COR-L47 (cell line): ENCODE measurements around the gene TPRA1.

Experiments
- DNase-seq: peaks from one replicate; lab custom pipeline; 2025; lab: John Stamatoyannopoulos, UW

TPRA1 gene

DNA sequence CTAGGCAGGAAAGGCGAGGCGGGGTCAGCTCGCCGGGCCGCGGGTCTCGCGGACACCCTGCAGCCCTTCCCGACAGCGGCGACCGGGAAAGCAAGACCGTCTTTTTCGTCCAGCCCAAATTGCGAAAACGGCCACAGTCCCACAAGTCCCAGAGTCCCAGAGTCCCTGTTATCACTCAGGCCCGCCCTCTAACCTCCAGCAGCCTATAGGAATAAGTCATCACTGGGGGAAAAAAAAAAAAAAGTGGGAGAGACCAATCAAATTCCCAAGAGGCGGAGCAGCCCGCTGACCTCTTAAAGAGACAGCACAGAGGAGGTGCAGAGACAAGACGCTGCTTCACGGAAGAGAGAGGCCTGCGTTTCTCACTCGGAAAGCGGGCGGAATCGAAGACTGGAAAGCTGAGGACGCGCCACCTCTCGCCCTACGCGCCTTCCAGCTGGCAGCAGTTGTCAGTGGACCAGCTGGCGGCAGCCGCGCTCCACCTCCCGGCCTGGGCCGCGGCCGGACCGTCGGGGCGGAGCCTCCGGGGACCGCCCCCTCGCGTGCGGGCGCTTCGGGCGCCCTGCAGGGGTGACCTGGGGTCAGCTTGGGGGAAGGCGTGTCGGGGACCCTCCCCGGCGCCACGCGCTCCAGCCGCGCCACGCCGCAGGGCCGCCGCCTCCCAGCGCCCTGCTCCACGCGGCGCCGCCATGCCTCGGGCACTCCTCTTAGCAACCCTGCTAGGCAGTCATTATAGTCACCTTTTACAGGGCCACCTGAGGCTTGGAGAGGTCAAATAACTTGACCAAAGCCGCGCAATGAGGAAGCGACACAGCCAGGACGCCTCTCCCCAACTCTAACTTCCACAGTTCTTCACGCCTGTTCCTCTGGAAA lies at the start of gene TPRA1:
Gene TPRA1, minus strand, starts transcription at position 141 of the 873 bp plus-strand sequence. CDS start 10,587 bp downstream, outside the sequence.
- DNase-seq, result peak; percentile 100

GRCh38 chr3:127640042-127640355 lies 49.5 kb upstream of the TPRA1 start:
- no peak for DNase-seq

DNA sequence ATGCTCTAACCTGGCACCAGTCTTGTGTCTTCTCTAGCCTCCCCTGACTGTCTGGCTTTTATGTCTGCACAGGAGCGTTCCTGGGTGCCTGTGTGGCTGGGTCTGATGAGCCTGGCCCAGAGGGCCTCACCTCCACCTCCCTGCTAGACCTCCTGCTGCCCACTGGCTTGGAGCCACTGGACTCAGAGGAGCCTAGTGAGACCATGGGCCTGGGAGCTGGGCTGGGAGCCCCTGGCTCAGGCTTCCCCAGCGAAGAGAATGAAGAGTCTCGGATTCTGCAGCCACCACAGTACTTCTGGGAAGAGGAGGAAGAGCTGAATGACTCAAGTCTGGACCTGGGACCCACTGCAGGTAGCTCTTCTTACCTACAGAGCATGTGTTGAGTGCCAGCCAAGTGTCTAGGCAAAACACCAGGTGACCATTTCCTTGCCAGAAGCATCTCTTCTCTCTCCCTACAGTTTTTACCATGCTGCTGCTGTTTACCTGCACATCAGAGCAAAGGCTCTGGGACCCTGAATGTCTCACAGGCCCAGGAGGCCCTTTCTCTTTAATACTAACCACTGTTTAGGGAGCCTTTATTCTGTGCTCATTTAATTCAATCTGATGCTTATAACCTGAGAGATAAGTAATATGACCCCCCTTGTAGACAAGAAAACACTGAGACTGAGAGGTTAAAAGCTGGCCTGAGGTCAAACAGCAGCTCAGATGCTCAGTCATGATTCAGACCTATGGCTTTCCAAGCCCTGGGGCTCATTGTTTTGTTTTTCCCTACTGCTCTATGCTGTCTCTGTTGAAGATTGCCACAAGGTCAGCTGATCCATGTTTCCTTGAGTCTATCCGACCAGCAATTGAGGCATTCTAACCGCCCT lies 48.9 kb upstream of the TPRA1 start:
- peak; percentile 26 for DNase-seq

DNA sequence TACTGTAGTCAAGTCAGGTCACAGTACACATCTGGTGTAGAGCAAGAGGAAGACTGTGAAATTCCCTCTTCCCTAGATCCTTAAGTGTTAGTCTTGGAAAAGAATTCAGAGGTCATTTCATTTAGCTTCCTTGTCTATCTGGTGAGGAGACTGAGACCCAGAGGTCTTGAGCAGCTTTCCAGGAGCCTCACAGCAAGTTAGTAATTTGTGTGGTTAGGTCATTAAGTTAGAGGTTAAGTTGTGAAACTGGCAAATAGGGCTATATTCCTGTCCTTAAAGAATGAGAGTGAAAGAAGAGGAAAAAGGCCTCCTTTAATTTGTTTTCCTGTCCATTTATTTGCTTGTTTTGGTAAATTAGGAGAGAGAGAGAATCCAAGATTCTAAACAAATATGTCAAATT lies 47.4 kb upstream of the TPRA1 start:
- no peak for DNase-seq

DNA sequence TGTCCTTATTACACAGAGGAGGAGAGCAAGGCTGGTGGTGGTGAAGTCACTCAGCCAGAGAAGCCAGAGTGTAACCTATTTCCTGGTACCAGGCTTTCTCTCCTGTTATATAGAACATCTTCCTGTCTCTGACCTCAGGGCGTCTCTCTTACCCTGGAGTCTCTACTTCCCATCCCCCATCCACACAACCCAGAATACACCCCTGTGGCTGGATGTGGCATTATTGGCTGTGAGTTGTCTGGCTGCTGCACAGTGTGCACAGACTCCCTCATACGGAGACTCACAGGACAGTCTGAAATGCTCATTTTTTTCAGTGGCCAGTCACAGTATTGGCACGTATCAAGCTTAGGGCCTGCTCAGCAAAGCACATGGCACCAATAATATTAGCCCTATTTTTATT lies 47.0 kb upstream of the TPRA1 start:
- no peak for DNase-seq

DNA sequence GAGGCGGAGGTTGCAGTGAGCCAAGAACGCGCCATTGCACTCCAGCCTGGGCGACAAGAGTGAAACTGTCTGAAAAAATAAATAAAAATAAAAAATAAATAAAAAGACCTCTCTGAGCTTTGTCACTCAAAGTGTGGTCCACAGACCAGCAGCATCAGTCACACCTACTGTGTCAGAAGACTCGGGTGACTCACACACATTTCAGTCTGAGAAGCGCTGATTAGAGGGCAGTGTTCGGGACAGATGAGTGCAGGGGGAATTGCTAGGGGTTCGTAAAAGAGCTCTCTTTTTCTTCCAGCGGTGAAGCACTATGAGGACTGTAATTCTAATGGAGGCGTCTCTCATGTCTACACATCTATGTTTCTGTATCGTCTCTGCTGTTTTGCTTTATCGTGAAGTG lies 44.1 kb upstream of the TPRA1 start:
- no peak for DNase-seq

DNA sequence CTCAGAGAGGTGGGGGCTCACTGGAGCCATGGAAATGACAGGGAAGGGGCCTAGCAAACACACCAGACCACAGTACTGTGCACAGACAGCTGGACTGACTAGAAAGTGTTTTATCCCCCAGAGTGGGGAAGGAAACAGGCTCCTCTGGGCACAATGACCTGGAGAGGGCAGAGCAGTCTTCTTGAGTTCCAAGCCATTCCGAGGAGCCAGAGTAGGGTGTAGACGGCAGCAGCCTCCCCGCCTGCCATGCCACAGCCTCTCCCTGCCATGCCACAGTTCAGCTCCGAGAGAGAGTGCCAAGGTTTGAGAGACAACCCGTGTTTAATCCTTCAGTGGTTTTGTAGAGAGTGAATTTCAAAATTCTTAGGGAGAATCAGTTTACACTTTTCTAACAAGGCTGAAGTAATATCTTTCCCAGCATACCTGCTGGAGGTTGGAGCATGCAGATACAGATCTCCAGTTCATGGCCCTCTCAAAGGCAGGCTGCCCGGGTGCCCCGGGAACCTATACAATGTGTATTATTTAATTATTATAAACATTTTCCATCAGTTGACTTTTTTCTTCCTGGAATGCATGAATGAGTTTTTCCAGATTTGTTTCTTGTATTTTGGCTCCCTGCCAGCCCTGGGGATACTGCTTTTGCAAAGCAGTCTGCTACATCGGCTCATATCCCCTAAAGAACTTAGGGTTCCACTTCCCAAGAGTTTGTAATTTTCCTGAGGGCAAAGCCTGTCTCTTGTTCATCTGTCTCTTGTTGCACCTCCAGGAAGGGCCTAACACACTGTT lies 41.7 kb upstream of the TPRA1 start:
- DNase-seq, result no peak

- DNase-seq, result peak; percentile 69
Measured at GRCh38 chr3:127630811-127631714, 40.5 kb upstream of the TPRA1 start.

GRCh38 chr3:127629467-127630403 lies 39.2 kb upstream of the TPRA1 start:
- DNase-seq, result peak; percentile 52

GRCh38 chr3:127628788-127629466 lies 38.4 kb upstream of the TPRA1 start, which contains the start of gene PODXL2:
PODXL2 (plus strand) TSS chr3:127629185; CDS start chr3:127629220, 35 bp downstream.
- peak; percentile 86 for DNase-seq

GRCh38 chr3:127628426-127628787 lies 37.9 kb upstream of the TPRA1 start:
- DNase-seq, result no peak

DNA sequence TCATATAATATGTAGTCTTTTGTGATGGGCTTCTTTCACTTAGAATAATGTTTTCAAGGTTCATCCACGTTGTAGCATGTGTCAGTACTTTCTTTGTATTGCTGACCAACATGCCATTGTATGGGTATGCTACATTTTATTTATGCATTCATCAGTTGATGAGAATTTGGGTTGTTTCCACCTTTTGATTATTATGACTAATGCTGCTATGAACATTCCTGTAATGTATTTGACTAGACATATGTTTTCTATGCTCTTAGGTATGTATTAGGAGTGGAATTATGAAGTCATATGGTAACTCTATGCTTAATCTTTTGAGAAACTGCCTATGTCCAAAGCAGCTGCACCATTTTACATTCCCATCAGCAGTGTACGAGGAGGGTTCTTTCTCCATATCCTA lies 35.3 kb upstream of the TPRA1 start:
- no peak for DNase-seq

- DNase-seq, result no peak
Measured at GRCh38 chr3:127624063-127624462, 33.5 kb upstream of the TPRA1 start.

GRCh38 chr3:127622772-127623576 lies 32.4 kb upstream of the TPRA1 start:
- DNase-seq, result no peak

- no peak for DNase-seq
Measured at GRCh38 chr3:127622031-127622430, 31.5 kb upstream of the TPRA1 start.

- DNase-seq, result no peak
Measured at GRCh38 chr3:127620637-127621375, 30.3 kb upstream of the TPRA1 start.

DNA sequence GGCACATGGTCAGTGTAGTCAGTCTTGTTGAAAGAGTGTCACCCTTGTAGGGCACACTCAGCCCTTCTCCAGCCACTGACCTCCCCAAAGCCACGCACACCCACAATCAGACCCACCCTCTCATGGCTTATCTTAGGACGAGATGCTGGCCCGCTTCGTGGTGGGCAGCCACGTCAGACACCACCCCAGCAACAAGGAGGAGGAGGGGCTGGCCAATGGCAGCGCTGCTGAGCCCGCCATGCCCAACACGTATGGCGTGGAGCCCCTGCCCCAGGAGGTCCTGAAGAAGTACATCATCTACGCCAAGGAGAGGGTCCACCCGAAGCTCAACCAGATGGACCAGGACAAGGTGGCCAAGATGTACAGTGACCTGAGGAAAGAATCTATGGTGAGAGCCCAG lies 28.4 kb upstream of the TPRA1 start:
- no peak for DNase-seq
